Activated CD4-positive, alpha-beta T cell treated with anti-CD3 and anti-CD28 coated beads, Interleukin-2, amount 50 U/mL, for 48 hours (primary cell): Measurements from ENCODE around the gene SCPEP1.
"Not testable (repeated sequence)": the region's sequence is repeated elsewhere in the genome, so short reads cannot be mapped to it uniquely, and the experiment has no call there.

Source experiments
- DNase-seq, 2 experiments: peaks; one replicate each; pipeline ENCODE4 v3.0.0-alpha.2; 2020

The SCPEP1 gene, protein sequence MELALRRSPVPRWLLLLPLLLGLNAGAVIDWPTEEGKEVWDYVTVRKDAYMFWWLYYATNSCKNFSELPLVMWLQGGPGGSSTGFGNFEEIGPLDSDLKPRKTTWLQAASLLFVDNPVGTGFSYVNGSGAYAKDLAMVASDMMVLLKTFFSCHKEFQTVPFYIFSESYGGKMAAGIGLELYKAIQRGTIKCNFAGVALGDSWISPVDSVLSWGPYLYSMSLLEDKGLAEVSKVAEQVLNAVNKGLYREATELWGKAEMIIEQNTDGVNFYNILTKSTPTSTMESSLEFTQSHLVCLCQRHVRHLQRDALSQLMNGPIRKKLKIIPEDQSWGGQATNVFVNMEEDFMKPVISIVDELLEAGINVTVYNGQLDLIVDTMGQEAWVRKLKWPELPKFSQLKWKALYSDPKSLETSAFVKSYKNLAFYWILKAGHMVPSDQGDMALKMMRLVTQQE

DNA sequence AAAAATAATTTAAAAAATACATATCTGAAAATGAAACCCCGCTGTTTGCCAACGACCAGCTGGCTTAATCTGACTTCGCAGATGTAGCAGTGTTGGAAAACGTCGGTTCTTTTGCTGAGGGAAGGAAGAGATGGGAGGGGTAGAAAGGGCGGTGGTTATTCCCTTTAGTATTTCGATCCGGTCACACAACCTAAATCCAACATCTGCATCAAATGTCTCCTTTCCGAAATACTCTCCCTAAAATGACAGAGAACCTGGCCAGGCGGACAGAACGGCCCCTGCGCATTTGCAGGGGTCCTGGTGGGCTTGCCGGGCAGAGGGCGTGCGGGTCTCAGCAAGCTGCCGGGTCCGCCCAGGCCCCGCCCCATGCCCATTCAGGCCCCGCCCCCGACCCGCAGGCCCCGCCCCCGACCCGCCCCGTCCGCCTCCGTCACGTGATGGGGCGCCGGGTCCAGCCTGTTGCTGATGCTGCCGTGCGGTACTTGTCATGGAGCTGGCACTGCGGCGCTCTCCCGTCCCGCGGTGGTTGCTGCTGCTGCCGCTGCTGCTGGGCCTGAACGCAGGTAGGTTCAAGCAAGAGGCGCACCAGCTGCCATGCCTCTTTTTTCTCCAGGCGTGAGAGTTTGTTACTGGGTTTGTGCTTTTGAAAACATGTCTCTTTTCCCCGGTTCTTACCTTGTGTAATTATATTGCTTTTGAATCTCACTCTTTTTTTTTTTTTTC, at the start of gene SCPEP1:
Gene SCPEP1 (plus strand): TSS at position 459 of the 723 bp plus-strand sequence. CDS start 29 bp downstream, at position 488.
- peak; percentile 74 to 77 for DNase-seq

DNA sequence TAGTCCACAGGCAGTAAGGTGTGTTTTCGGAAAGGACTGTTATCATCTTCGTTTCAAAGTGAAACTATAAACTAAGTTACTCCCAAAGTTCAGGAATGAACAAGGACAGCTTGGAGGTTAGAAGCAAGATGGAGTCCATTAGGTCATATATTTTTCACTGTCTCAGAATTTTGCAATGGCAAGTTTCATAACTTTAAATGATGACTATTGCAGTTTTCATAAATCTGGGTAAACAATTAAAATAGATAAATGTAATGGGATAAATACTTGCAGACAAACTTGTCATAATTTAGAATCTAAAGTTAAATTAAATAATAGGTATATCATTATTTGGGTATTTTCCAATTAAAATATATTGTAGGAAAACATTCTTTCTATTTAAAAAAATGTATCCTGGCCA, 49.3 kb upstream of the SCPEP1 start:
- DNase-seq = no peak

DNA sequence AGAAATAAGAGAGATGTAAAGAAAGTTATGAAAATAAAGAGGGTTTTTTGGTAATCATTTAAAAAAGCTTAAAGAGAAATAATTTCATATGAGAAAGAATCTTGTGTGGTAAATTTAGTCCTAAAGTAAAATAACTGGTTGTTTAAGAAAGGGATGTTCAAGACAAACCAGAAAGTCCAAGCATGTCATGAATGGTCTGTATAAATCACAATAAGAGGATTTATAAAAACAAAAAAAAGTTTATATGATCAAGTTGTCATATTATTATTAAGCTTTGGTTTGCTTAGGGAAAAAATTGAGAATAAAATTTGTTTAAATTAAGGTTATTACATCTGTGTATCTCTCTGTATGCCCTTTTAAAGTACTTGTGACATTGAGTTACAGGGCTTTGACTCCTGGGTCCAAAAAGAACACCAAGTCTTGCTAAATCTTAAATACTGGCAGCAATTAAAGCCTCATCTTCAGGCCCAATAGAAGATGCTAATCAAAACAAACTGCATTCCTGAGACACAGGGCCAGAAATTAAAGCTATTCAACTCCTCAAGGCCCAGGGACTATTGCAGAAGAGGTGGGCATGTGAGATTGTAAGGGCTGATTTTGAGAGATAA, 48.5 kb upstream of the SCPEP1 start:
- no peak for DNase-seq

DNA sequence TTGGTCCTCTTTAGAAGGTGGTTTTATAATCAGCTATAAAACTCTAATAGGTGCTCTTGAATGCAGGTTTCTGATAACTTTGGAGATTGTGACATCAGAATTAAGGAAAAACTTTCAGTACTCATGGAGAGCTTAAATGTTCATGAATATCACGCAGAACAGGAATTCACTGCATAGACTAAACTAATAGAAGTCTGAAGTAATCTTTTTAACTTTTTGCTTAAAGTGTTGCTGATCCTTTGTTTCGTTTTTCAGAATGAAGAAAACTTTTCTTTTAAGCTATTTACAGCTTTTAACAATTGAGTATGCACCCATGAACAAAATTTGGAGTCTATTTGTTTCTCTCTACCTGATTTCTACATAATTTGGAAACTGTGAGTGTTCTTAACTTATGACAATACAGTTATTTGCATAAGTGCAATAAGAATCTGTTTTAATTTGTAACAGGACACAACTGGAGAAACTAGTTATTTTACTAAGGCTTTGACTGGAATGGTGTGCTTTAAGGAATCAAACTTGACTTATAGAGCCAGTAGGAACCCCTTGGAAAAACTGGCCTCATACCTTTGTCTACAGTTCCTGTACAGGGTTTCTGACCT, 47.1 kb upstream of the SCPEP1 start:
- no peak for DNase-seq

DNA sequence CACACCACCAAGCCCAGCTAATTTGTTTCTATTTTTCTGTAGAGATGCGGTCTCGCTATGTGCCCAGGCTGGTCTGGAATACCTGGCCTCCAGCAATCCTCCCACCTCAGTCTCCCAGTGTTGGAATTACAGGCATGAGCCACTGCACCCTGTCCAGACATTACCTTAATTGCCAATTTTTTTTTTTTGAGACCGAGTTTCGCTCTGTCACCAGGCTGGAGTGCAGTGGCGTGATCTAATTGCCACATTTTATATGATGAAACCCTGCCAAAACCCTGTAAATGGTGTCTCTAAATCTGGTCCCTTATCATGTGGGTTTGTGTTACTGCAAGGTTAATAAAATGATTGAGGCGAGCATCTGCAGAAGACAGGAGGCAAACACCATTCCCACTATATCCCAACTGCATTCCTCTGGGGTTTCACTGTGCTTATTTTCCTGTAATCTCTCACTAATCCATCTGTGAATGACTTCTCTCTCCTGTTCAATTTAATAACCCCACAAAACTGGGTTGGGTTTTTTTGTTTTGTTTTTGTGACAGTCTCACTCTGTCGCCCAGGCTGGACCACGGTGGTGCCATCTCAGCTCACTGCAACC, 44.7 kb upstream of the SCPEP1 start:
- DNase-seq = no peak

DNA sequence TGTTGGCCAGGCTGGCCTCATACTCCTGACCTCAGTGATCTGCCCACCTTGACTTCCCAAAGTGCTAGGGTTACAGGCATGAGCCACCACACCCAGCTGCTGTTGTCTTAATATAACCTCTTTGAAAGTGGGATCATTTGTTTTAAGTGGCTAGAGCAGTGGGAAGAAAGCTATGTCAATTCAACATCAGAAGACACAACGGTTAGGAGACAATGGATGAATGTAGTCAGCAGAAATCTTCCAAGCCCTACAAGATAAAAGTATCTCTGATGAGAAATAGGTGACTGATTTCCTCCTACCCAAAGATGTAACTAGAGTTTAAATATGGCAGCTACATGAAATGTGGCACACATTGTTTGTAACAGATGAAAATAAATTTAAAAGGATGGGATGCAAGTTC, 44.1 kb upstream of the SCPEP1 start:
- no peak for DNase-seq

DNA sequence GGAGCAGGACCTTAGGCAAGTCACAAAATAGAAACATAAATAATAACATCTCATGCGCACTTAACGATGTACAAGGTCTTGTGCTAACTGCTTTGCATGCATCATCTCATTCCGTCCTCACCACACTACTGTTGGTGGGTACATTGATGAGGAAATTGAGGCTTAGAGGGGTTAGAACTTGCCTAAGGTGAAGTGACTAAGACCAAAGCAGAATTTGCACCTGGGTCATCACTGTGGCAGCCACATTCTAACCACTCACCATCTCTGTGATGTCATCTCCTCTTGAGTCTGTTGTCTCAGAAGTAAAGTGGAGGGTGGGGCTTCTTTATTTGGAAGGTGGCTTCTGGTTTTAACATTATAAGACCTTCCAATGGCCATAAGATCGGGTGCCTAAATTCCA, 43.7 kb upstream of the SCPEP1 start:
- no peak for DNase-seq

DNA sequence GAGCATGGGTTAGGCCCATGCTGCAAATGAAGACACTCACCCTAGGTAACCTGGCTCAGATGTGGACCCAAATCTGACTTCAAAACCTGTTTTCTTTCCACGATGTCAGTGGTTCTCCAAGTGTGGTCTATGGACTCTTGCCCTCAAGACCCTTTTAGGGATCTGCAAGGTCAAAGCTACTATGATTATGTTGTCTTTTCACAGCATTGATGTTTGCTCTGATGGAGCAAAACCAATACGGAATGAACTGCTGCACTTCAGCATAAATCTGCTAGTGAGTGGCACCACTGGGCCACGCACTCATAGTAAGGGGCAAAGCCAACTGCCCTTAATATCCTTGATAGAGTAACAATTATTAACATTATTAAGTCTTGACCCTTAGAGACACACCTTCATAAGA, 42.5 kb upstream of the SCPEP1 start:
- DNase-seq = no peak

DNA sequence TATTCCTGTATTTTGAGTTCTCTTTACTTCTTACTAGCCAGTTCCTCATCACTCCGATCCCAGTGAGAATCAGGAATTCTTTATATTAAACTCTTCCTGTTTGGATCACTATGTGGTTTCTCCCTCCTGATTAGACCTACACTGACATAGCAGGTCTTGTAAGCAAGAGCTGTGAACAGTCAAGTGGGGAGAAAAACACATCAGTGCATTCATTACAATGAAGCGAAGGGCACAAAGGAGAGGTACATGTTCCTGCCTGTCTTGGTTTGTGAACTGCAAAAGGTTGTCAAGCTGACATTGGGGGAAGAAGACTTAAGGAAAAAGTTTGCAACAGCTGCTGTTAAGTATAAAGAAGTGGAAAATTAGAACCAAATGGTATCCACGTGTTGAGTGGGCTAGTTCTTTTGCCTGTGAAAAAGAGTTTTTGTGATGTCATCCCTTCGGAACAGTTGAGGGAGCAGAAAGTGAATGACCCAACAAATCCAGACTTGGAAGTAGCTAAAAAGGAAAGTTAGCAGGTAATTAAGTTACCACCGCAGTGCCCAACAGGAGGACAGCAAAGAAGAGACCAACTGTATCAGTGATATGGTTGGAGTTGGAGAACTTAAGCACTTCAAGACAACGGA, 41.1 kb upstream of the SCPEP1 start:
- no peak for DNase-seq

DNA sequence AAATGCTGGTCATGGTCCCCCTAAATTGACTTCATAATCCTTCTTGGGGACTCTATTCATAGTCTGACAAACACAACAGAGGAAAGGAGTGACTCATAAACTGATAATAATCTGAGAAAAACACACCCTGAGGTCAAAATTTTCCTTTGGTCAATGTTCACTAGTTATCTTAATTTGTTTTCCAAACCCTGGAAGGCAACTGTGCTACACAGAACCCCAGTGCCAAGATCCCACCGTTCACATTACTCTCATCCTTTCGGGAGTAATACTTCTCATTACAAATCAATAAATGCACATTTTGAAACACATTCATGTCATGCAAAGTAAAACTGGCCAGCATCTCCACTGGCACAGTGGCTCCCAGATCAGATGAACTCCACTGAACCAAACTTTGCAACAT, 40.2 kb upstream of the SCPEP1 start:
- no peak for DNase-seq

DNA sequence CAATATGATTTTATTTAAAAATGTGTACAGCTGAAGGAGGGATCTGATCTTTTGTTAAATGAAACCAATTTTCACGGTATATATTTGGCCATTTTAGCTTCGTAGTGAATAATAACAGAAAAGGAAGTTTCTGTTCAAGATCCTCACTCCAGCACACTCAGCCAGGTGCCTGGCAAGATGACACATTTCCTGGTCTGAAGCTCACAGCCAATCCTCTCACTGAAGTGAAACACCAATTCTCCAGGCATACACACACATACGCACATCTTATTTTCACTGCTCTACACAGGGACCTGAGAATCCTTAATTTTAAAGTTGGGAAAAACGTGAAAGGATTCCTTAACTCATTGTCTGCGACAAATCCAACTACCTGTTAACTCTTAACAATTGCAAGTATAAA, 39.7 kb upstream of the SCPEP1 start:
- DNase-seq = not testable (repeated sequence)

DNA sequence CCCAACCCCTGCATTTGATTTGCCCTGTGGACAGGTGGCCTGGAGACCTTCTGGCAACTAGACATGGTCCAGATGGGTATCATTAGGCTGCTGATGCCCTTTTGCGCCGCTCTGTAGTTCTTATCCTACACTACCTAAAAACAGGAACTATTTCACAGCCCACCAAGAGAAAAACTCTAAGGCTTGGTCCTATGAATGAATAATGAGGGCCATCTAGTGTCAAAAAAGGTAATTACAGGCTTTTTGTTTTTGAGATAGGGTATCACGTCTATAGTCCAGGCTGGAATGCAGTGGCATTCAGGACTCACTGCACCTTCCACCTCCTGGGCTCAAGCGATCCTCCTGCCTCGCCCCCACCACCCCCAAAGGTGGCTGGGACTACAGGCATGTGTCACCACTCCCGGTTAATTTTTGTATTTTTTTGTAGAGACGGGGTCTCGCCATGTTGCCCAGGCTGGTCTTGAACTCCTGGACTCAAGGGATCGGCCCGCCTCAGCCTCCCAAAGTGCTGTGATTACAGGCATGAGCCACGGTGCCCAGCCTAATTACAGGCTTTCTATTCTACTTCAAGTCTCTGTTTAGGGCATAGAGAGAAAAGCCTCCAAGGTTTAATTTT, 38.0 kb upstream of the SCPEP1 start:
- DNase-seq = no peak

DNA sequence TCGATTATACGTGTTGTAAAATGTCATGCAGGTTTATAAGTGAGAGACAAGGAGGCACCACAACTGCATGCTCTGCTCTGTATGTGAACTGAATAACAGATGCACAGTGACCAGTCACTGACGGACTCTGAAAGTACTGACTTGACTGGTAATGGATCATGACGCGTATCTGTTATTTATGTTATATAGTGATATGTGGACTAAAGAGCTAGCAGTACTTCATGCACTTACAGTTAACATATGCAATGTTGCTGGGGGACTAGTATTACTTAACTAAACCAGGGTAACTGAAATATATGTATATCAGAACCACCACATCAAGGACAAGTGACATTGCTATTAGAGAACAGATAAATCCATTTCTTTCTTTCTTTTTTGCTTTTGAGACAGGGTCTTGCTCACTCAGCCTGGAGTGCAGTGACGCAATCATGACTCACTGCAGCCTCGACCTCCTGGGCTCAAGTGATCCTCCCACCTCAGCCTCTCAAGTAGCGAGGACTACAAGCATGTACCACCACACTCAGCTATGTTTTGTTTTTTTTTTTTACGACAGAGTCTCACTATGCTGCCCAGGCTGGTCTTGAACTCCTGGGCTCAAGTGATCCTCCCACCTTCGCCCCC, 34.3 kb upstream of the SCPEP1 start:
- DNase-seq = no peak

DNA sequence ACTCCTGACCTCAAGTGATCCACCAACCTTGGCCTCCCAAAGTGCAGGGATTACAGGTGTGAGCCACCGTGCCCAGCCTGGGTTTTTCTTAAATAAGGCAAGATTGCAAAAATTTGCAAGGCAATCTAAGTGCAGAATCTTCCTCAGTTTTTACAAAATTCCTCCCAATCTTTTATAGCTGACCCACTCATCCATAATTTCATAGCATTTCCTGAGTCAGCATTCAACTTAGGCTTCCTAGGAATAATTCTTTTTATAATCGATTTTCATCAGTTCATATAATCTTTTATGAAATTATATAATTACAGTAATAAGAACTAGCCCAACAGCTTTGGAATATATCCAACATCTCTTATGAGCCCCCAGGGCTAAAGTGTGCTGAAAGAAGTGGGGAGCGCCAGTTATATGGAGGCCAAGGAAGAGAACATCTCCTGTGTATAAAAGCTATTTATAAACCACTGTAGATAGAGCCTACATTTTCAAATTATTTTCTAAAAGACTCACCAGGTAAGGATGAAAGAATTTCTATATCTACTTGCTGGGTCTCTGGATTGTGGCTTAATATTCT, 31.9 kb upstream of the SCPEP1 start:
- DNase-seq = no peak

DNA sequence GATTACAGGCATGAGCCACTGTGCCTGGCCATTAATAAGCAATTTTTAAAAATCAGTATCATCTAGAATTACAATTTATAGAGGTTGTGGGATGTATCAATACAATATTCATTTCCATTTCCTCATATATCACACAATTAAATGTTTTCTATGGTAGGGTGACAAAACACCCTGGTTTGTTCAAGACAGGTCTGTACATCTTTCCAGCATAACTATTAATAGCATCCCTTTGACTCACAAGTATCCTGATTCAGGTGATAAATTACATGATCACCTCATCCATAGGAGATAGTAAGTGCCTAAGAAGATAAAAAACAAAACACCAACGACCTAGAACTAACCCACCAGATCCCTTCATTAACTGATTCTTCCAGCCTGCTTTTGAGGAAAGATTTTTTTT, 30.2 kb upstream of the SCPEP1 start:
- no peak for DNase-seq

DNA sequence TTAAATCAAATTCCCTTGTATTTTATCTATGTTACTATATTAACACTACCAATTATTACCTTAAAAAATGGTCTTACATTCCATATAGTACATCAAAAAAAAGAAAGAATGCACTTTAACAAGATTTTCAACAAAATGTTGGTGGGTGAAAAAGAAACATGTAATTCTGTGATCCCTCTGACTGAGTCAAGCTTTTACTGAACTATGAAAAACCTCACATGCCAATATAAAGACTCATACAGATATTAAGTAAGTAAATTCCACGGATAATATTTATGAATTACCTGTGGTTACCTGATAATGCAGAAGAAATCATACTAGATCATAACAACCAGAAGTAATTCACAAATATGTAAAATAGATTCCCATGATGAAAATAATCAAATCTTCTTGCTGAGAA, 29.4 kb upstream of the SCPEP1 start:
- no peak for DNase-seq

DNA sequence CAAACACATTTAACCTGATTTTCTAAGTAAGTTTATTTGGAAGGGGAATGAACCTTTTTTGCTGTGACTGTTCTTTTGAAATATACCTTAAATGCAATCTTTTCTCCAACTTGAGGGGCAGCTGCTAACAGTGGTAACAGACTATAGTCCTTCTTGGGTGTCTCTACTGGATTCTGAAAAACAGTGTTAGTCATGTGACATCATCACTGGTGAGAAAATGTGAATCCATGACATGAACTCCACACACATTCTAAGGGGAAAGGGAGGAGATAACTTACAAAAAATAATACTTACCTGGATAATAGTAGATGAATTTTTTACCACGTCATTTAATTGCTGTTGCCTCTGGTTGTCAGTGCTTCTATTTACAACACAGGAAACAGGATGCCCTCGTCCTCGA, 28.3 kb upstream of the SCPEP1 start:
- DNase-seq = no peak

DNA sequence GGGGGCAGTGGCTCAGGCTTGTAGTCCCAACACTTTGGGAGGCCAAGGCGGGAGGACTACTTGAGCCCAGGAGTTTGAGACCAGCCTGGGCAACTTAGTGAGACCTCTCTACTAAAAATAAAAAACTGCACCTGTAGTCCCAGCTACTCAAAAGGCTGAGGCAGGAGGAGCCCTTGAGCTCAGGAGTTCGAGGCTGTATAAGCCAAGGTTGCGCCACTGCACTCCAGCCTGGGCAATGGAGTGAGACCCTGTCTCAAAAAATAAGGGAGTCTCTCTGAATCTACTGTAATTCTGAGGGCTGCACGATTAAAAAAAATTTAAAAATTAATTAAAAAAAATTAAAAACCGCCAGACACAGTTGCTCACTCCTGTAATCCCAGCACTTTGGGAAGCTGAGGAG, 20.9 kb upstream of the SCPEP1 start:
- no peak for DNase-seq

DNA sequence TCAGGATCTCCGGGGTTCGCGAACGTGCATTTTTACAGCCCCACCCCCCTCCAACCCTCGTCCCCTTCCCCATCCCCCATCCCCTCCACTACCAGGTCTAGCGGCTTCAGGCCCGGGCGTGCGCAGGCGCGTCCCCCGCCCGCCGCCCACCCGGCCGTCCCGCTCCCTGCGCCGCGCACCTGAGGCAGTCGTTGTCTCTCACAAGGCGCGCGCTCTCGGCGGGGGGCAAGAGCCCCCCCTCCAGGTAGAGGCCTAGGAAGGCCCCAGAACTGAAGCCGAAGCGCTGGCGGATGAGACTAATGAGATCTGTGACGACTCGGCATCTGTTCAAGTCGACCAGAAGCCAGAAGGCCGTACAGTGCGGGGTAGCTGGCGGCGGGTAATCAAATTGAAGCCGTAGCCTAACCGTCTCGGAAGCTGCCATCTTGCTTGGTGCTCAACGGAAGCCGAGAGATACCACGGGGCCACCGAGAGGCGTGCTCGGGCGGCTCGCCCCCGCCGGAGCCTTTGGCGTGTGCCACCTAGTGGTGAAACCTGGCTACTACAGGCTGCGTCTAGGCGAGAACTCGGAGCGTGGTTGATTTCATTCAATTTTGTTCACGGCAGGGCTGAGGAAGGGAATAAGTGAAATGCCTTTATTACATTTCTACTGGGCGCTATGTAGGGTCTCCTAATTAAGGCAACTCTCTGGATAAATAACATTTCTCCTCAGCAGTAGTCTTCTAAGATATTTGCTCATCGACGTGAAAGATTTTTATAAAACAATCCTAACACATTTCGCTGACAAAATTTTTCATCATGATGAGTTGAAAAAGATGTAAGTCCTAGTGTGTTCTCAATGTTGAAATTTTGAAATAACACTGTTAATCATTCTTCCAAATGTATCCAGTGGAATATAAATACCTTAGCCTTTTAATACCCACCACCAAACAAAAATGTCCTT, 17.1 kb upstream of the SCPEP1 start, which contains the start of gene COIL:
Gene COIL (minus strand): TSS at position 455 of the 943 bp plus-strand sequence. CDS start 31 bp downstream, at position 424.
- DNase-seq = peak; percentile 95 to 96

DNA sequence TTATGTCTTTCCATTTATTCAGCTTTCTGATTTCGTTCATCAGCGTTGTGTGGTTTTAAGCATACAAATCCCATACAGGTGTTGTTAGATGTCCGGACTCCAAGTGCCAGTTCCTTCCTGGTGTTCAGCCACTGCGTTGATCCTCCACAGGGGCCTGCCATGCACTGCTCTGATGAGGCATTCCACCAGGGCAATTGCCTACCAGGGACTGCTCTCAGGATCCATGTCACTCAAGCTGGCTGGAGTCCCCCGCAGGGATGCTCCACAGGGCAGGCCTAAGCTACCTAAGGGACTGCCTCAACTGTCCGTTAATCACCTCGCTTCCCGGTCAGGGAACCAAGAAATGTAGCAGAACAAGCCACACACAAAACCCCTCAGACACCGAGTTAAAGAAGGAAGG, 12.7 kb upstream of the SCPEP1 start:
- not testable (repeated sequence) for DNase-seq
